DOHH2 (cell line): Measurements from ENCODE around the gene KLHL9.
A peak's percentile ranks its signal among the peaks of the same experiment; 100 is the strongest.

Experiments used
- H3F3A ChIP-seq: fragments of 200-600 bp; sonication (generic), shearing (Covaris generic); 2 replicates; pipeline ENCODE4 v1.6.0; 2016; ENCODE audit warnings: antibody characterized with exemption, mild to moderate bottlenecking; ENCODE audit not compliant: control insufficient read depth, insufficient read depth
- H3K27ac ChIP-seq: fragments of 200-600 bp; sonication (generic); 2 replicates; pipeline ENCODE4 v1.5.1; 2014; ENCODE audit warnings: low read depth, mild to moderate bottlenecking, low read length, moderate library complexity
- H3K27me3 ChIP-seq: fragments of 200-600 bp; sonication (generic); 2 replicates; pipeline ENCODE4 v1.6.1; 2014; ENCODE audit warnings: mild to moderate bottlenecking, low read length, mixed read lengths; ENCODE audit not compliant: control insufficient read depth
- H3K36me3 ChIP-seq: fragments of 200-600 bp; sonication (generic); 2 replicates; pipeline ENCODE4 v1.6.1; 2014; ENCODE audit warnings: mild to moderate bottlenecking, low read length, moderate library complexity, mixed read lengths; ENCODE audit not compliant: control insufficient read depth
- H3K4me1 ChIP-seq: fragments of 200-600 bp; sonication (generic); 2 replicates; pipeline ENCODE4 v1.6.1; 2014; ENCODE audit warnings: mild to moderate bottlenecking, low read length, mixed read lengths; ENCODE audit not compliant: control insufficient read depth
- H3K4me2 ChIP-seq: fragments of 200-600 bp; sonication (generic); 2 replicates; pipeline ENCODE4 v1.6.0; 2014; ENCODE audit warnings: mild to moderate bottlenecking, low read length, moderate library complexity
- H3K4me3 ChIP-seq: fragments of 200-600 bp; sonication (generic); 2 replicates; pipeline ENCODE4 v1.5.1; 2014; ENCODE audit warnings: mild to moderate bottlenecking, low read length, mixed read lengths
- H3K79me2 ChIP-seq: fragments of 200-600 bp; sonication (generic); 2 replicates; pipeline ENCODE4 v1.6.1; 2014; ENCODE audit warnings: mild to moderate bottlenecking, low read length, mixed read lengths; ENCODE audit not compliant: control insufficient read depth
- H3K9me2 ChIP-seq: fragments of 200-600 bp; sonication (generic); replicated peaks from 2 replicates; pipeline ENCODE4 v1.6.1; 2014; ENCODE audit warnings: mild to moderate bottlenecking, low read length, mixed read lengths; ENCODE audit not compliant: control insufficient read depth
- H3K9me3 ChIP-seq: fragments of 200-600 bp; sonication (generic); 2 replicates; pipeline ENCODE4 v1.6.1; 2014; ENCODE audit warnings: antibody characterized with exemption, low read length, mixed read lengths; ENCODE audit not compliant: control insufficient read depth, insufficient read depth
- H4K20me1 ChIP-seq: fragments of 200-600 bp; sonication (generic); 2 replicates; pipeline ENCODE4 v1.6.0; 2014; ENCODE audit warnings: low read depth, mild to moderate bottlenecking, antibody characterized with exemption, low read length, moderate library complexity; ENCODE audit not compliant: control insufficient read depth, insufficient read depth
- CTCF ChIP-seq: fragments of 200-600 bp; sonication (generic); IDR thresholded peaks from one replicate; pipeline ENCODE4 v1.5.1; 2014; ENCODE audit warnings: antibody characterized with exemption, mild to moderate bottlenecking, low read depth, low read length; ENCODE audit not compliant: poor library complexity, severe bottlenecking
- EZH2phosphoT487 ChIP-seq: fragments of 200-600 bp; sonication (generic); IDR thresholded peaks from 2 replicates; pipeline ENCODE4 v1.6.1; 2017; ENCODE audit warnings: borderline replicate concordance, mild to moderate bottlenecking, antibody characterized with exemption, low read length, moderate library complexity, mixed read lengths

KLHL9 gene

DNA sequence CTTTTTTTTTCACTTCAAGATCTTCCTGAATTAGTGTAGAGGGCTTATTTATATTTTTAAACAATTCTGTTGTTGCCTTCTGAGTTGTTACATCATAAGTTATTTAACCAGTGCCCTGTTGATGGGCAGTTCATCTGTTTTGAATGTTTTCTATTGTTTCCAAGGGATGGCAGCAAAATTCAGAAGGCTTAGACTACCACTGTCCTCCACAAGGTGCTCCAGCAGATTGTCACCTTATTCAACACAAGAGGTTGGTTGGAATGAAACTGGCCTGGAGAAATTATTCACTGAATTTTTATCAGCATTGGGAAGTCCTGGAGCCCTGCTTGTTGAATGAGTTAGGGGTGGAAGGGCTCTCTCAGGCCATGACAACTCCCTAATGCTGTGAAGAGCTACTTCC, 1.3 kb upstream of the KLHL9 start:
- peaks cover 13% of the 10 kb centered on the region; the same call in 1 of the 2 replicates for H4K20me1 ChIP-seq
- H3K27ac ChIP-seq, result no peak overlapping the region
- TF ChIP-seq CTCF (no peak), EZH2phosphoT487 (no peak)
- peaks cover 31% of the 10 kb centered on the region for H3K36me3 ChIP-seq
- H3K4me1 ChIP-seq, result peaks cover 40% of the 10 kb centered on the region
- H3K27me3 ChIP-seq, result peaks cover 13% of the 10 kb centered on the region
- H3K79me2 ChIP-seq, result peaks cover 38% of the 10 kb centered on the region
- H3K9me3 ChIP-seq, result no peaks in the 10 kb centered on the region
- H3K9me2 ChIP-seq, result no peaks in the 10 kb centered on the region
- no peaks in the 10 kb centered on the region for H3F3A ChIP-seq
- no peak overlapping the region for H3K4me2 ChIP-seq
- H3K4me3 ChIP-seq, result no peak overlapping the region

DNA sequence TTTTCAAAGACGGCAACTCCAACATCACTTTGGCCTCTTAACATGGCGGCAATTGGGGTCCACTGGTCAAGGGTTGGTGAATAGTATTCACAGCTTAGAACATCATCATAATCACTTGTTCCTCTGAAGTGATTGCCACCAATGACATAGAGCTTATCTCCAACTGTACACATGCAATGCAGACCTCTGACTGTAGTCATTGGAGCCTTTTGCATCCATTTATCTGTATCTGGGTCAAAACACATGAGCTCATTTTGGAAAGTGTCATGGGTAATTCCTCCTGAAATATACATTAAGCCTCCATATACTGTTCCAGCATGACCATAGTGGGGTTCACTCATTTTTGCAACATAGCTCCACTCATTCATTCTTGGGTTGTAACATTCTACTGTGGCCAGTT, 2.0 kb downstream of the KLHL9 start:
- H3K4me1 ChIP-seq, result peaks cover 40% of the 10 kb centered on the region
- no peaks in the 10 kb centered on the region for H3F3A ChIP-seq
- H3K79me2 ChIP-seq, result peaks cover 68% of the 10 kb centered on the region
- H3K4me3 ChIP-seq, result peak overlapping the region; percentile 93
- H4K20me1 ChIP-seq, result peaks cover 13% of the 10 kb centered on the region; the same call in 1 of the 2 replicates
- no peak overlapping the region for H3K27ac ChIP-seq
- H3K27me3 ChIP-seq, result 0 out of 2 replicates have a peak, but pooled peaks cover 4% of the 10 kb centered on the region
- H3K36me3 ChIP-seq, result peaks cover 48% of the 10 kb centered on the region
- no peaks in the 10 kb centered on the region for H3K9me2 ChIP-seq
- H3K9me3 ChIP-seq, result no peaks in the 10 kb centered on the region
- H3K4me2 ChIP-seq, result peak overlapping the region; percentile 85
- no peak for TF ChIP-seq CTCF
- TF ChIP-seq EZH2phosphoT487, result no peak

- Histone ChIP-seq H3F3A (peaks cover 4% of the 10 kb centered on the region; the same call in 1 of the 2 replicates), H4K20me1 (peaks cover 19% of the 10 kb centered on the region; the same call in 1 of the 2 replicates), H3K27ac (no peak overlapping the region), H3K9me3 (no peaks in the 10 kb centered on the region), H3K4me1 (peaks cover 40% of the 10 kb centered on the region), H3K79me2 (peaks cover 81% of the 10 kb centered on the region), H3K4me3 (peak overlapping the region; percentile 5; the same call in 1 of the 2 replicates), H3K4me2 (peak overlapping the region; percentile 85), H3K9me2 (no peaks in the 10 kb centered on the region), H3K36me3 (peaks cover 48% of the 10 kb centered on the region), H3K27me3 (no peaks in the 10 kb centered on the region)
- TF ChIP-seq CTCF, result no peak
- no peak for TF ChIP-seq EZH2phosphoT487
Measured at GRCh38 chr9:21331676-21332402, 3.4 kb downstream of the KLHL9 start.
